Endothelial cell (in vitro differentiated cells): ENCODE measurements around the gene LCOR. TPM values are rescaled to one million over a fixed set of nuclear protein-coding genes. Genes with fewer than 3 reads are reported as not detected.

Source experiments
- DNase-seq: peaks from one replicate; pipeline ENCODE4 v3.0.0; 2021; ENCODE audit warnings: low spot score
- H3K27ac Mint-ChIP-seq: one replicate; pipeline ENCODE4 v1.8.0; 2021; ENCODE audit warnings: mixed read lengths, inconsistent platforms; ENCODE audit not compliant: unreplicated experiment
- H3K27me3 Mint-ChIP-seq: one replicate; pipeline ENCODE4 v1.8.0; 2021; ENCODE audit warnings: mild to moderate bottlenecking, moderate library complexity, mixed read lengths, inconsistent platforms; ENCODE audit not compliant: unreplicated experiment
- H3K36me3 Mint-ChIP-seq: one replicate; pipeline ENCODE4 v1.8.0; 2021; ENCODE audit warnings: mild to moderate bottlenecking, low read depth, mixed read lengths, inconsistent platforms; ENCODE audit not compliant: unreplicated experiment
- H3K4me1 Mint-ChIP-seq: one replicate; pipeline ENCODE4 v1.8.0; 2021; ENCODE audit warnings: mild to moderate bottlenecking, mixed read lengths, inconsistent platforms; ENCODE audit not compliant: unreplicated experiment
- H3K4me3 Mint-ChIP-seq: one replicate; pipeline ENCODE4 v1.8.0; 2021; ENCODE audit warnings: mild to moderate bottlenecking, mixed read lengths, inconsistent platforms; ENCODE audit not compliant: unreplicated experiment
- H3K9me3 Mint-ChIP-seq: one replicate; pipeline ENCODE4 v1.8.0; 2021; ENCODE audit warnings: mixed read lengths, inconsistent platforms; ENCODE audit not compliant: unreplicated experiment
- CTCF ChIP-seq: fragments of 200-600 bp; sonication (generic); IDR thresholded peaks from one replicate; pipeline ENCODE4 v1.5.0; 2021; ENCODE audit warnings: antibody characterized with exemption; ENCODE audit not compliant: unreplicated experiment
- total RNA-seq: library from RNA; stranded (reverse); fragmentation: NEBNext Ultra II Directional; extraction: Animal tissue kit (Norgen Biotek cat#: 25700); gene quantifications from one replicate; pipeline ENCODE4 v1.2.1, GENCODE V29; 2021; ENCODE audit not compliant: unreplicated experiment

The LCOR gene
- total RNA-seq, 1 donor from 2014 or later = 36.6 TPM

- no peaks in the 10 kb centered on the region for H3K27me3 Mint-ChIP-seq
- H3K36me3 Mint-ChIP-seq = no peaks in the 10 kb centered on the region
- no peak overlapping the region for H3K4me3 Mint-ChIP-seq
- no peak for DNase-seq
- H3K4me1 Mint-ChIP-seq = peaks cover 4% of the 10 kb centered on the region
- H3K27ac Mint-ChIP-seq = no peak overlapping the region
- no peak for TF ChIP-seq CTCF
- no peaks in the 10 kb centered on the region for H3K9me3 Mint-ChIP-seq
These were observed 114.9 kb downstream of the LCOR start for GRCh38 chr10:96947036-96947435.

GRCh38 chr10:96949039-96949683, 117.1 kb downstream of the LCOR start:
- no peak for TF ChIP-seq CTCF
- DNase-seq = no peak
- Mint-ChIP-seq H3K4me3 (no peak overlapping the region), H3K27ac (no peak overlapping the region), H3K27me3 (no peaks in the 10 kb centered on the region), H3K4me1 (peaks cover 4% of the 10 kb centered on the region), H3K36me3 (no peaks in the 10 kb centered on the region), H3K9me3 (no peaks in the 10 kb centered on the region)

GRCh38 chr10:96951954-96952353, 119.9 kb downstream of the LCOR start:
- H3K27ac Mint-ChIP-seq = no peak overlapping the region
- H3K36me3 Mint-ChIP-seq = no peaks in the 10 kb centered on the region
- no peaks in the 10 kb centered on the region for H3K9me3 Mint-ChIP-seq
- no peak for TF ChIP-seq CTCF
- no peak overlapping the region for H3K4me3 Mint-ChIP-seq
- H3K27me3 Mint-ChIP-seq = no peaks in the 10 kb centered on the region
- no peaks in the 10 kb centered on the region for H3K4me1 Mint-ChIP-seq
- no peak for DNase-seq

- Mint-ChIP-seq H3K4me1 (no peaks in the 10 kb centered on the region), H3K36me3 (no peaks in the 10 kb centered on the region), H3K27ac (no peak overlapping the region), H3K27me3 (no peaks in the 10 kb centered on the region), H3K4me3 (no peak overlapping the region), H3K9me3 (no peaks in the 10 kb centered on the region)
- TF ChIP-seq CTCF = no peak
- no peak for DNase-seq
These were observed 123.7 kb downstream of the LCOR start for GRCh38 chr10:96955794-96956193.

GRCh38 chr10:96958071-96958470, 126.0 kb downstream of the LCOR start:
- H3K36me3 Mint-ChIP-seq = no peaks in the 10 kb centered on the region
- H3K27me3 Mint-ChIP-seq = no peaks in the 10 kb centered on the region
- no peaks in the 10 kb centered on the region for H3K9me3 Mint-ChIP-seq

More at GRCh38 chr10:96958071-96958470, 126.0 kb downstream of the LCOR start:
- H3K27ac Mint-ChIP-seq = no peak overlapping the region
- no peaks in the 10 kb centered on the region for H3K4me1 Mint-ChIP-seq
- DNase-seq = no peak
- no peak for TF ChIP-seq CTCF
- no peak overlapping the region for H3K4me3 Mint-ChIP-seq
